B cell (primary cell): ENCODE measurements around the gene RAB24. TPM values are rescaled to one million over a fixed set of nuclear protein-coding genes. Genes with fewer than 3 reads are reported as not detected.

Source experiments
- ATAC-seq: fragments of 200-7000 bp; cut with Tn5 transposase; one replicate; pipeline ENCODE4 v1.10.0; 2021; ENCODE audit warnings: low read depth, mild to moderate bottlenecking, moderate number of reproducible peaks, moderate library complexity
- CTCF ChIA-PET: fragments of 350-600 bp; sonication (Branson Sonifier 250); formaldehyde crosslinking; loops from one replicate; lab custom pipeline; 2021; ENCODE audit warnings: antibody characterized with exemption, inconsistent platforms; lab: Charles Lee
- POLR2A ChIA-PET: fragments of 350-600 bp; sonication (Branson Sonifier 250); formaldehyde crosslinking; loops from one replicate; lab custom pipeline; 2021; ENCODE audit warnings: antibody characterized with exemption; lab: Charles Lee
- DNase-seq: peaks from one replicate; pipeline ENCODE4 v3.0.0; 2013
- H2AFZ ChIP-seq: 2 replicates; pipeline ENCODE4 v1.6.1; 2012; ENCODE audit warnings: mild to moderate bottlenecking, low read depth, low read length; ENCODE audit not compliant: insufficient read depth, poor library complexity, severe bottlenecking
- H3K27ac ChIP-seq, 2 donors: 1 replicate in 1 of 2; 2 replicates in 1 of 2; pipeline ENCODE4 v1.5.1; 2012 to 2013; ENCODE audit warnings: low read length in 2 of 2, mild to moderate bottlenecking in 2 of 2, moderate library complexity in 1 of 2
- H3K27me3 ChIP-seq, 4 experiments: fragments of 200-600 bp in 1 of 4; sonication (generic) in 1 of 4; replicated peaks in 1 of 4; 1 replicate in 2 of 4; 2 replicates in 2 of 4; pipeline versions ENCODE4 v1.6.1 to v1.7.0; 2013 to 2016; ENCODE audit warnings: low read length in 3 of 4, mild to moderate bottlenecking in 2 of 4, mixed read lengths in 1 of 4, moderate library complexity in 1 of 4; ENCODE audit not compliant: insufficient read depth in 4 of 4, control insufficient read depth in 3 of 4; ENCODE audit errors: control extremely low read depth in 1 of 4
- H3K36me3 ChIP-seq, 2 experiments: replicated peaks in 1 of 2; 1 replicate in 1 of 2; 2 replicates in 1 of 2; pipeline versions ENCODE4 v1.6.1 to v1.7.1; 2013; ENCODE audit warnings: low read length in 1 of 2; ENCODE audit not compliant: insufficient read depth in 2 of 2, control insufficient read depth in 1 of 2; ENCODE audit errors: control extremely low read depth in 1 of 2, extremely low read depth in 1 of 2
- H3K4me1 ChIP-seq, 2 donors: fragments of 200-600 bp in 1 of 2; sonication (generic) in 1 of 2; 1 replicate in 1 of 2; 2 replicates in 1 of 2; pipeline versions ENCODE4 v1.5.1 to v1.6.1; 2013 to 2017; ENCODE audit warnings: low read length in 2 of 2; ENCODE audit not compliant: control insufficient read depth in 2 of 2, insufficient read depth in 2 of 2
- H3K4me2 ChIP-seq: replicated peaks from 2 replicates; pipeline ENCODE3; 2012; ENCODE audit warnings: mild to moderate bottlenecking, low read depth, low read length; ENCODE audit not compliant: poor library complexity, severe bottlenecking
- H3K4me3 ChIP-seq, 5 experiments: fragments of 200-600 bp in 1 of 5; sonication (generic) in 1 of 5; 1 replicate in 3 of 5; 2 replicates in 2 of 5; pipeline versions ENCODE4 v1.5.1 to v1.7.0; 2011 to 2016; ENCODE audit warnings: low read length in 4 of 5, mild to moderate bottlenecking in 4 of 5, low read depth in 2 of 5, control low read depth in 1 of 5, moderate library complexity in 1 of 5; ENCODE audit not compliant: insufficient read depth in 1 of 5; ENCODE audit errors: control extremely low read depth in 1 of 5, extremely low read depth in 1 of 5
- H3K79me2 ChIP-seq: fragments of 200-600 bp; sonication (generic); one replicate; pipeline ENCODE4 v1.6.0; 2016; ENCODE audit warnings: low read length; ENCODE audit not compliant: control insufficient read depth, insufficient read depth
- H3K9ac ChIP-seq: fragments of 200-600 bp; sonication (generic); 2 replicates; pipeline ENCODE4 v1.6.1; 2017; ENCODE audit warnings: mild to moderate bottlenecking, low read length, moderate library complexity
- H3K9me3 ChIP-seq, 3 donors: one replicate each; pipeline versions ENCODE4 v1.6.1 to v1.7.1; 2013; ENCODE audit warnings: low read length in 2 of 3; ENCODE audit not compliant: control insufficient read depth in 2 of 3, insufficient read depth in 1 of 3; ENCODE audit errors: control extremely low read depth in 1 of 3
- H4K20me1 ChIP-seq: 2 replicates; pipeline ENCODE4 v1.6.0; 2012; ENCODE audit warnings: mild to moderate bottlenecking, low read length; ENCODE audit not compliant: insufficient read depth, control insufficient read depth, poor library complexity, severe bottlenecking
- H3K27ac Mint-ChIP-seq: one replicate; pipeline ENCODE4 v1.8.0; 2021; ENCODE audit warnings: mixed read lengths
- H3K27me3 Mint-ChIP-seq: one replicate; pipeline ENCODE4 v1.8.0; 2021; ENCODE audit warnings: mixed read lengths
- H3K4me1 Mint-ChIP-seq: one replicate; pipeline ENCODE4 v1.8.0; 2021; ENCODE audit warnings: mixed read lengths
- H3K4me3 Mint-ChIP-seq: one replicate; pipeline ENCODE4 v1.8.0; 2021; ENCODE audit warnings: mixed read lengths
- H3K9me3 Mint-ChIP-seq: one replicate; pipeline ENCODE4 v1.8.0; 2022; ENCODE audit warnings: mixed read lengths; ENCODE audit not compliant: insufficient read depth
- CTCF ChIP-seq: fragments of 200-600 bp; IDR thresholded peaks from one replicate; pipeline ENCODE4 v1.8.0; 2022; ENCODE audit warnings: antibody characterized with exemption, mild to moderate bottlenecking
- EZH2 ChIP-seq: IDR thresholded peaks from 2 replicates; pipeline ENCODE4 v1.6.1; 2012; ENCODE audit warnings: borderline replicate concordance, low read depth, mild to moderate bottlenecking, moderate library complexity, low read length; ENCODE audit not compliant: insufficient read depth, poor library complexity, severe bottlenecking
- WGBS: methylation state at CpG from one replicate; pipeline ENCODE4 v1.1.5; 2013; ENCODE audit warnings: missing lambda C conversion rate; ENCODE audit not compliant: insufficient coverage; 5-methylcytosine and 5-hydroxymethylcytosine counted together
- intact Hi-C: fragments of 100-400 bp; cut with micrococcal nuclease; formaldehyde crosslinking; loops from one replicate; pipeline ENCODE4 v1.10.0; 2022
- polyA plus RNA-seq: library from polyadenylated mRNA; depleted of rRNA; stranded (reverse); fragments of >200 nt; gene quantifications from 2 replicates; pipeline ENCODE4 v1.2.3, GENCODE V29; 2012
- total RNA-seq, 2 donors: library from RNA; stranded (reverse); fragments of 120-200 nt in 1 of 2; gene quantifications; 1 replicate in 1 of 2; 2 replicates in 1 of 2; pipeline versions ENCODE4 v1.2.3 to v1.2.4, GENCODE V29; 2013 to 2022

Gene RAB24
- total and polyA plus RNA-seq, 2 donors (not counting 1 experiment from before 2014, with no cell fraction given) = 38.3 to 147 TPM

GRCh38 chr5:177269976-177270375 lies 33.5 kb downstream of the RAB24 start:
- Histone ChIP-seq H3K27me3 (no peaks in the 10 kb centered on the region), H3K36me3 (peaks cover 6 to 86% of the 10 kb centered on the region in 2 experiments), H3K79me2 (peaks cover 10% of the 10 kb centered on the region), H3K4me2 (no peak overlapping the region), H3K9me3 (no peaks in the 10 kb centered on the region), H4K20me1 (peaks cover 18% of the 10 kb centered on the region), H2AFZ (no peak overlapping the region), H3K4me3 (no peak overlapping the region), H3K27ac (no peak overlapping the region), H3K4me1 (no peaks in the 10 kb centered on the region), H3K9ac (no peak overlapping the region)
- Mint-ChIP-seq H3K4me1 (no peaks in the 10 kb centered on the region), H3K9me3 (no peaks in the 10 kb centered on the region), H3K4me3 (no peak overlapping the region), H3K27ac (no peak overlapping the region), H3K27me3 (no peaks in the 10 kb centered on the region)
- no CpG with 5 or more reads among the region's 3 CpGs for WGBS
- DNase-seq (no peak), ATAC-seq (no peak)
- ChIA-PET CTCF (interaction anchor here (1.1 kb wide), 1 partner anchor 156 kb away, joined by 4 read pairs; no protein-coding TSS in a partner anchor), POLR2A (no interaction called here)
- intact Hi-C loops = no loop called here
- no peak for TF ChIP-seq CTCF
- TF ChIP-seq EZH2 = no peak

- Mint-ChIP-seq H3K9me3 (no peaks in the 10 kb centered on the region), H3K27me3 (no peaks in the 10 kb centered on the region), H3K27ac (no peak overlapping the region), H3K4me3 (no peak overlapping the region), H3K4me1 (no peaks in the 10 kb centered on the region)
- H3K4me3 ChIP-seq = no peak overlapping the region
- no peaks in the 10 kb centered on the region for H3K27me3 ChIP-seq
- DNase-seq (no peak), ATAC-seq (no peak)
- no peaks in the 10 kb centered on the region for H3K9me3 ChIP-seq
- no peak overlapping the region for H3K4me2 ChIP-seq
- H4K20me1 ChIP-seq = peaks cover 18% of the 10 kb centered on the region
- H2AFZ ChIP-seq = no peak overlapping the region
- H3K79me2 ChIP-seq = peaks cover 10% of the 10 kb centered on the region
- no peak overlapping the region for H3K9ac ChIP-seq
- no peak overlapping the region for H3K27ac ChIP-seq
- TF ChIP-seq CTCF (no peak), EZH2 (no peak)
- intact Hi-C loops = no loop called here
- H3K36me3 ChIP-seq = peaks cover 6 to 90% of the 10 kb centered on the region in 2 experiments
- H3K4me1 ChIP-seq = no peaks in the 10 kb centered on the region
- ChIA-PET POLR2A (no interaction called here), CTCF (interaction anchor here (1.1 kb wide), 1 partner anchor 156 kb away, joined by 4 read pairs; no protein-coding TSS in a partner anchor)
- 100% methylated on average over 2 of the region's 7 CpGs for WGBS
These were observed 34.2 kb downstream of the RAB24 start for GRCh38 chr5:177269232-177269895.
